H9 (cell line): Measurements from ENCODE around the gene KRTAP5-6. TPM values are rescaled to one million over a fixed set of nuclear protein-coding genes. Genes with fewer than 3 reads are reported as not detected.

Experiments
- DNase-seq: peaks from one replicate; pipeline ENCODE4 v3.0.0-alpha.2; 2017
- H2AFZ ChIP-seq: one replicate; pipeline ENCODE4 v1.6.1; 2013; ENCODE audit warnings: mild to moderate bottlenecking, low read length, control low read depth, moderate library complexity
- H2AK5ac ChIP-seq: 2 replicates; pipeline ENCODE4 v1.6.1; 2013; ENCODE audit warnings: low read length, control low read depth, mixed read lengths; ENCODE audit not compliant: insufficient read length
- H2BK120ac ChIP-seq: one replicate; pipeline ENCODE4 v1.6.1; 2013; ENCODE audit warnings: low read depth, mild to moderate bottlenecking, low read length, control low read depth, inconsistent platforms; ENCODE audit not compliant: poor library complexity, severe bottlenecking
- H2BK12ac ChIP-seq: 2 replicates; pipeline ENCODE4 v1.6.1; 2013; ENCODE audit warnings: low read length, control low read depth, mixed read lengths, low read depth; ENCODE audit not compliant: insufficient read length
- H2BK15ac ChIP-seq: 2 replicates; pipeline ENCODE4 v1.6.1; 2013; ENCODE audit warnings: low read depth, low read length, control low read depth
- H2BK20ac ChIP-seq: one replicate; pipeline ENCODE4 v1.6.1; 2013; ENCODE audit warnings: low read depth, mild to moderate bottlenecking, low read length, control low read depth, inconsistent platforms; ENCODE audit not compliant: poor library complexity, severe bottlenecking
- H2BK5ac ChIP-seq: 2 replicates; pipeline ENCODE4 v1.6.1; 2013; ENCODE audit warnings: low read length, control low read depth, mixed read lengths; ENCODE audit not compliant: insufficient read length
- H3K14ac ChIP-seq: 2 replicates; pipeline ENCODE4 v1.6.1; 2013; ENCODE audit warnings: low read length, control low read depth; ENCODE audit not compliant: insufficient read depth
- H3K18ac ChIP-seq: 2 replicates; pipeline ENCODE4 v1.6.1; 2013; ENCODE audit warnings: low read depth, mild to moderate bottlenecking, mixed read lengths, low read length, control low read depth; ENCODE audit not compliant: insufficient read length
- H3K23ac ChIP-seq: 2 replicates; pipeline ENCODE4 v1.6.1; 2013; ENCODE audit warnings: low read length, control low read depth, mixed read lengths, low read depth; ENCODE audit not compliant: insufficient read length
- H3K23me2 ChIP-seq: 2 replicates; pipeline ENCODE4 v1.6.1; 2013; ENCODE audit warnings: low read depth, mild to moderate bottlenecking, mixed read lengths, low read length, control low read depth; ENCODE audit not compliant: insufficient read length, poor library complexity, severe bottlenecking
- H3K27ac ChIP-seq: 2 replicates; pipeline ENCODE4 v1.5.1; 2013; ENCODE audit warnings: low read length, control low read depth, mixed read lengths, low read depth; ENCODE audit not compliant: insufficient read length
- H3K27me3 ChIP-seq: 2 replicates; pipeline ENCODE4 v1.6.1; 2013; ENCODE audit warnings: low read length, control low read depth, inconsistent platforms; ENCODE audit not compliant: insufficient read depth
- H3K4ac ChIP-seq: 2 replicates; pipeline ENCODE4 v1.6.1; 2013; ENCODE audit warnings: low read depth, mild to moderate bottlenecking, control low read depth, inconsistent platforms, low read length, moderate library complexity
- H3K4me1 ChIP-seq: 2 replicates; pipeline ENCODE4 v1.6.1; 2013; ENCODE audit warnings: low read length, control low read depth, inconsistent platforms; ENCODE audit not compliant: insufficient read depth
- H3K4me2 ChIP-seq: 2 replicates; pipeline ENCODE4 v1.6.1; 2013; ENCODE audit warnings: low read length, control low read depth, mixed read lengths; ENCODE audit not compliant: insufficient read length, insufficient read depth
- H3K56ac ChIP-seq: 2 replicates; pipeline ENCODE4 v1.6.1; 2013; ENCODE audit warnings: low read depth, mild to moderate bottlenecking, mixed read lengths, low read length, control low read depth; ENCODE audit not compliant: insufficient read length
- H3K79me1 ChIP-seq: 2 replicates; pipeline ENCODE4 v1.6.1; 2013; ENCODE audit warnings: low read depth, mild to moderate bottlenecking, moderate library complexity, low read length, control low read depth, inconsistent platforms; ENCODE audit not compliant: insufficient read depth, poor library complexity, severe bottlenecking
- H3K79me2 ChIP-seq: 2 replicates; pipeline ENCODE4 v1.6.1; 2013; ENCODE audit warnings: low read length, control low read depth, inconsistent platforms; ENCODE audit not compliant: insufficient read depth
- H3K9ac ChIP-seq: 2 replicates; pipeline ENCODE4 v1.6.1; 2013; ENCODE audit warnings: low read length, control low read depth, mixed read lengths; ENCODE audit not compliant: insufficient read length; ENCODE audit errors: extremely low read depth
- H3K9me3 ChIP-seq: one replicate; pipeline ENCODE4 v1.6.1; 2013; ENCODE audit warnings: low read depth, low read length, inconsistent platforms; ENCODE audit not compliant: control insufficient read depth
- H3T11ph ChIP-seq: one replicate; pipeline ENCODE4 v1.6.1; 2013; ENCODE audit warnings: mild to moderate bottlenecking, low read length, control low read depth, inconsistent platforms
- H4K20me1 ChIP-seq: one replicate; pipeline ENCODE4 v1.6.1; 2013; ENCODE audit not compliant: control insufficient read depth, insufficient read length, insufficient read depth
- H4K5ac ChIP-seq: 2 replicates; pipeline ENCODE4 v1.6.1; 2013; ENCODE audit warnings: low read depth, mild to moderate bottlenecking, mixed read lengths, low read length, control low read depth; ENCODE audit not compliant: insufficient read length
- H4K8ac ChIP-seq: replicated peaks from 2 replicates; pipeline ENCODE4 v1.6.1; 2013; ENCODE audit warnings: low read length, control low read depth, mixed read lengths, low read depth; ENCODE audit not compliant: insufficient read length
- H4K91ac ChIP-seq: 2 replicates; pipeline ENCODE4 v1.6.1; 2013; ENCODE audit warnings: low read depth, mild to moderate bottlenecking, moderate library complexity, mixed read lengths, low read length, control low read depth; ENCODE audit not compliant: insufficient read length
- H3K27ac Mint-ChIP-seq, 3 experiments: 2 replicates in 2 of 3; 3 replicates in 1 of 3; pipeline ENCODE4 v1.8.0; 2020 to 2021; ENCODE audit warnings: mixed read lengths in 3 of 3, mild to moderate bottlenecking in 1 of 3, moderate library complexity in 1 of 3
- H3K27me3 Mint-ChIP-seq: 2 replicates; pipeline ENCODE4 v1.8.0; 2021; ENCODE audit warnings: low read depth, mild to moderate bottlenecking, moderate library complexity, mixed read lengths
- H3K36me3 Mint-ChIP-seq, 3 experiments: 2 replicates in 2 of 3; 3 replicates in 1 of 3; pipeline ENCODE4 v1.8.0; 2020 to 2021; ENCODE audit warnings: low read depth in 3 of 3, mixed read lengths in 3 of 3; ENCODE audit not compliant: insufficient read depth in 1 of 3
- H3K4me1 Mint-ChIP-seq, 2 experiments: 2 replicates each; pipeline ENCODE4 v1.8.0; 2020; ENCODE audit warnings: mixed read lengths in 2 of 2
- H3K4me3 Mint-ChIP-seq, 2 experiments: 2 replicates in 1 of 2; 3 replicates in 1 of 2; pipeline ENCODE4 v1.8.0; 2020 to 2021; ENCODE audit warnings: mild to moderate bottlenecking in 2 of 2, mixed read lengths in 2 of 2, moderate library complexity in 1 of 2
- H3K9me3 Mint-ChIP-seq, 2 experiments: 2 replicates in 1 of 2; 3 replicates in 1 of 2; pipeline ENCODE4 v1.8.0; 2020; ENCODE audit warnings: mild to moderate bottlenecking in 2 of 2, mixed read lengths in 2 of 2, moderate library complexity in 1 of 2
- WGBS: extraction: QIAGEN DNeasy Blood & Tissue Kit; methylation state at CpG from one replicate; pipeline ENCODE4 v1.1.7; 2013; ENCODE audit warnings: missing lambda C conversion rate, low lambda C conversion rate, mixed read lengths; ENCODE audit not compliant: insufficient read length; ENCODE audit errors: extremely low coverage; 5-methylcytosine and 5-hydroxymethylcytosine counted together
- total RNA-seq: library from RNA; stranded (reverse); gene quantifications from 2 replicates; pipeline ENCODE4 v1.2.1, GENCODE V29; 2021
- TF ChIP-seq, protein P1 (sequence below): fragments of 200-600 bp; sonication (generic); conservative IDR thresholded peaks from 3 replicates; pipeline ENCODE4 v1.8.0; 2021; ENCODE audit warnings: antibody characterized with exemption, mild to moderate bottlenecking

The KRTAP5-6 gene
- total RNA-seq, 1 experiment from 2014 or later, result not detected

- Mint-ChIP-seq H3K36me3 (no peaks in the 10 kb centered on the region), H3K4me3 (peak overlapping the region; percentile 58 to 79), H3K27me3 (peaks cover 67% of the 10 kb centered on the region), H3K27ac (no peak overlapping the region), H3K4me1 (peaks cover 10 to 16% of the 10 kb centered on the region in 2 experiments), H3K9me3 (peaks cover 0 to 8% of the 10 kb centered on the region in 2 experiments; a peak in 3 of 5 replicates)
- H3K23ac ChIP-seq, result no peak overlapping the region
- no peaks in the 10 kb centered on the region; the same call in 1 of the 2 replicates for H3K27me3 ChIP-seq
- H3K4me2 ChIP-seq, result peak overlapping the region; percentile 42
- H3K9me3 ChIP-seq, result no peaks in the 10 kb centered on the region
- DNase-seq, result peak; percentile 86
- H2BK5ac ChIP-seq, result no peak overlapping the region
- no peak overlapping the region for H2BK12ac ChIP-seq
- H3K79me1 ChIP-seq, result no peaks in the 10 kb centered on the region
- no peak overlapping the region for H2BK20ac ChIP-seq
- H4K8ac ChIP-seq, result no peak overlapping the region
- peak overlapping the region; percentile 70 for H3K18ac ChIP-seq
- H4K20me1 ChIP-seq, result no peaks in the 10 kb centered on the region
- H3K4ac ChIP-seq, result no peak overlapping the region
- no peak overlapping the region for H3K56ac ChIP-seq
- no peak overlapping the region for H4K5ac ChIP-seq
- H3T11ph ChIP-seq, result no peak overlapping the region
- H3K4me1 ChIP-seq, result no peaks in the 10 kb centered on the region
- no peak overlapping the region for H2BK120ac ChIP-seq
- H4K91ac ChIP-seq, result no peak overlapping the region
- no peak overlapping the region for H3K9ac ChIP-seq
- H2AK5ac ChIP-seq, result no peak overlapping the region
- H3K79me2 ChIP-seq, result no peaks in the 10 kb centered on the region
- H3K23me2 ChIP-seq, result no peaks in the 10 kb centered on the region
- peak overlapping the region; percentile 26; the same call in 1 of the 2 replicates for H3K14ac ChIP-seq
- no peak overlapping the region for H3K27ac ChIP-seq
- TF ChIP-seq, protein P1, sequence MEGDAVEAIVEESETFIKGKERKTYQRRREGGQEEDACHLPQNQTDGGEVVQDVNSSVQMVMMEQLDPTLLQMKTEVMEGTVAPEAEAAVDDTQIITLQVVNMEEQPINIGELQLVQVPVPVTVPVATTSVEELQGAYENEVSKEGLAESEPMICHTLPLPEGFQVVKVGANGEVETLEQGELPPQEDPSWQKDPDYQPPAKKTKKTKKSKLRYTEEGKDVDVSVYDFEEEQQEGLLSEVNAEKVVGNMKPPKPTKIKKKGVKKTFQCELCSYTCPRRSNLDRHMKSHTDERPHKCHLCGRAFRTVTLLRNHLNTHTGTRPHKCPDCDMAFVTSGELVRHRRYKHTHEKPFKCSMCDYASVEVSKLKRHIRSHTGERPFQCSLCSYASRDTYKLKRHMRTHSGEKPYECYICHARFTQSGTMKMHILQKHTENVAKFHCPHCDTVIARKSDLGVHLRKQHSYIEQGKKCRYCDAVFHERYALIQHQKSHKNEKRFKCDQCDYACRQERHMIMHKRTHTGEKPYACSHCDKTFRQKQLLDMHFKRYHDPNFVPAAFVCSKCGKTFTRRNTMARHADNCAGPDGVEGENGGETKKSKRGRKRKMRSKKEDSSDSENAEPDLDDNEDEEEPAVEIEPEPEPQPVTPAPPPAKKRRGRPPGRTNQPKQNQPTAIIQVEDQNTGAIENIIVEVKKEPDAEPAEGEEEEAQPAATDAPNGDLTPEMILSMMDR, result peak; percentile 93
- H2AFZ ChIP-seq, result no peak overlapping the region
- H2BK15ac ChIP-seq, result no peak overlapping the region
- WGBS, result no CpG with 5 or more reads among the region's 37 CpGs
These were observed 3.5 kb upstream of the KRTAP5-6 start for GRCh38 chr11:1693327-1694063.
